Brain pericyte (primary cell): ENCODE results near the gene TLCD3A.
"Not testable (repeated sequence)": the region's sequence is repeated elsewhere in the genome, so short reads cannot be mapped to it uniquely, and the experiment has no call there.

Source experiments
- DNase-seq: peaks from one replicate; pipeline ENCODE4 v3.0.0-alpha.2; 2012; ENCODE audit warnings: low read depth, low spot score

The TLCD3A gene

GRCh38 chr17:788551-788950 lies 56.2 kb downstream of the TLCD3A start:
- no peak for DNase-seq

- no peak for DNase-seq
Measured at GRCh38 chr17:789160-789840, 56.9 kb downstream of the TLCD3A start.

- DNase-seq, result not testable (repeated sequence)
Measured at GRCh38 chr17:789931-790873, 57.8 kb downstream of the TLCD3A start.

- not testable (repeated sequence) for DNase-seq
Measured at GRCh38 chr17:790874-791247, 58.5 kb downstream of the TLCD3A start.

GRCh38 chr17:791829-792228 lies 59.4 kb downstream of the TLCD3A start:
- no peak for DNase-seq

- DNase-seq, result no peak
Measured at GRCh38 chr17:792277-792676, 59.9 kb downstream of the TLCD3A start.
